Stimulated activated CD4-positive, alpha-beta T cell treated with anti-CD3 and anti-CD28 coated beads, TNF-alpha, amount 100 ng/mL, for 48 hours (primary cell): ENCODE results near the gene SLC12A7.
A peak's percentile ranks its signal among the peaks of the same experiment; 100 is the strongest.
"Not testable (repeated sequence)": the region's sequence is repeated elsewhere in the genome, so short reads cannot be mapped to it uniquely, and the experiment has no call there.

Experiments used
- DNase-seq, 3 donors: peaks; one replicate each; pipeline ENCODE4 v3.0.0-alpha.2; 2020; ENCODE audit warnings: low read depth in 3 of 3

SLC12A7 gene

GRCh38 chr5:1007681-1008450 lies 104.0 kb downstream of the SLC12A7 start:
- DNase-seq = no peak

- DNase-seq = no peak
Observed at GRCh38 chr5:1007221-1007680, 104.6 kb downstream of the SLC12A7 start.

GRCh38 chr5:1006656-1007071 lies 105.2 kb downstream of the SLC12A7 start:
- DNase-seq = no peak

- no peak for DNase-seq
Observed at GRCh38 chr5:1005904-1006655, 105.8 kb downstream of the SLC12A7 start.

GRCh38 chr5:1005249-1005851 lies 106.5 kb downstream of the SLC12A7 start:
- DNase-seq = no peak

- peak in 1 of 3 donors; percentile 46 for DNase-seq
Observed at GRCh38 chr5:1004461-1005248, 107.2 kb downstream of the SLC12A7 start.

GRCh38 chr5:1003296-1003937 lies 108.4 kb downstream of the SLC12A7 start:
- no peak for DNase-seq

- DNase-seq = no peak
Observed at GRCh38 chr5:1002836-1003235, 109.0 kb downstream of the SLC12A7 start.

- no peak for DNase-seq
Observed at GRCh38 chr5:1002271-1002546, 109.7 kb downstream of the SLC12A7 start.

GRCh38 chr5:1001406-1002270 lies 110.2 kb downstream of the SLC12A7 start:
- DNase-seq = no peak

- not testable (repeated sequence) for DNase-seq
Observed at GRCh38 chr5:1000831-1001230, 111.0 kb downstream of the SLC12A7 start.
